Lower leg skin (tissue), 4 donors: ENCODE data around the gene PIP5KL1. TPM values are rescaled to one million over a fixed set of nuclear protein-coding genes. Genes with fewer than 3 reads are reported as not detected.

ENCODE experiments used
- DNase-seq, 2 donors: peaks; one replicate each; pipeline ENCODE4 v3.0.0-alpha.2; 2019; ENCODE audit warnings: low spot score in 2 of 2
- H3K4me3 ChIP-seq: fragments of 200-600 bp; sonication (generic); 2 replicates; pipeline ENCODE4 v1.5.1; 2017; ENCODE audit warnings: mild to moderate bottlenecking, low read depth; ENCODE audit not compliant: poor library complexity, severe bottlenecking
- CTCF ChIP-seq, 3 donors: fragments of 450-650 bp; IDR thresholded peaks; one replicate each; pipeline ENCODE4 v1.5.1; 2016; ENCODE audit warnings: antibody characterized with exemption in 3 of 3, mild to moderate bottlenecking in 3 of 3, moderate library complexity in 2 of 3
- POLR2A ChIP-seq, 2 donors: fragments of 450-650 bp; IDR thresholded peaks; one replicate each; pipeline ENCODE4 v1.6.1; 2016 to 2017; ENCODE audit warnings: antibody characterized with exemption in 2 of 2, mild to moderate bottlenecking in 1 of 2, moderate library complexity in 1 of 2
- WGBS, 2 donors: methylation state at CpG; one replicate each; pipeline ENCODE4 v1.1.5; 2018; 5-methylcytosine and 5-hydroxymethylcytosine counted together
- intact Hi-C: fragments of 100-400 bp; cut with DNase I; formaldehyde crosslinking; loops from one replicate; pipeline ENCODE4 v1.15.0; 2023; ENCODE audit warnings: low total_unique reads
- total RNA-seq, 4 donors: library from RNA; depleted of rRNA; stranded (reverse); fragments of >200 nt; gene quantifications; one replicate each; pipeline ENCODE4 v1.1.0, GENCODE V29; 2016

PIP5KL1 gene
- total RNA-seq, 4 donors from 2014 or later, result 4.1 to 11.3 (median 8.4) TPM

GRCh38 chr9:127970401-127971313 is 40.1 kb upstream of the PIP5KL1 start:
- WGBS, 2 donors, result 46 to 60% methylated on average over 16 of the region's 16 CpGs
- DNase-seq, result peak in 1 of 2 donors; percentile 44
- intact Hi-C loops, result no loop called here
- H3K4me3 ChIP-seq, result no peak overlapping the region
- TF ChIP-seq CTCF (IDR thresholded peaks at IDR 0.05) (no peak), POLR2A (IDR thresholded peaks at IDR 0.05) (no peak)

- H3K4me3 ChIP-seq, result no peak overlapping the region
- WGBS, 2 donors, result 27 to 41% methylated on average over 10 of the region's 10 CpGs
- peak in 1 of 2 donors; percentile 79 for DNase-seq
- TF ChIP-seq POLR2A (IDR thresholded peaks at IDR 0.05) (no peak), CTCF (IDR thresholded peaks at IDR 0.05) (no peak)
- intact Hi-C loops, result no loop called here
Measured at GRCh38 chr9:127968700-127969383, 38.3 kb upstream of the PIP5KL1 start.

GRCh38 chr9:127968042-127968441 is 37.5 kb upstream of the PIP5KL1 start:
- no peak overlapping the region for H3K4me3 ChIP-seq
- DNase-seq, result no peak
- 52 to 56% methylated on average over 3 of the region's 3 CpGs for WGBS, 2 donors
- TF ChIP-seq POLR2A (IDR thresholded peaks at IDR 0.05) (no peak), CTCF (IDR thresholded peaks at IDR 0.05) (no peak)
- intact Hi-C loops, result no loop called here

- no peak for DNase-seq
- no peak overlapping the region for H3K4me3 ChIP-seq
- TF ChIP-seq CTCF (IDR thresholded peaks at IDR 0.05), result no peak
- no peak for TF ChIP-seq POLR2A (IDR thresholded peaks at IDR 0.05)
- 54 to 70% methylated on average over 6 to 8 of the region's 9 CpGs for WGBS, 2 donors
- intact Hi-C loops, result no loop called here
Measured at GRCh38 chr9:127967151-127967809, 36.7 kb upstream of the PIP5KL1 start.

GRCh38 chr9:127966416-127967150 is 36.0 kb upstream of the PIP5KL1 start:
- no peak for DNase-seq
- TF ChIP-seq CTCF (IDR thresholded peaks at IDR 0.05), result no peak
- no peak for TF ChIP-seq POLR2A (IDR thresholded peaks at IDR 0.05)
- no peak overlapping the region for H3K4me3 ChIP-seq
- intact Hi-C loops, result no loop called here
- WGBS, 2 donors, result 46 to 53% methylated on average over 8 of the region's 8 CpGs
